GM12878 (cell line): ENCODE results near the gene FCN2. TPM values are rescaled to one million over a fixed set of nuclear protein-coding genes. Genes with fewer than 3 reads are reported as not detected.

ENCODE experiments used
- BCL3 ChIP-seq: IDR thresholded peaks from 2 replicates; pipeline ENCODE4 v1.6.1; 2011; ENCODE audit warnings: borderline replicate concordance, low read depth, mild to moderate bottlenecking, moderate library complexity, low read length; ENCODE audit not compliant: insufficient read depth, poor library complexity, severe bottlenecking
- JUNB ChIP-seq: IDR thresholded peaks from 2 replicates; pipeline ENCODE4 v1.6.1; 2016; ENCODE audit warnings: antibody characterized with exemption, mild to moderate bottlenecking
- JUND ChIP-seq: IDR thresholded peaks from 2 replicates; pipeline ENCODE4 v1.6.1; 2012; ENCODE audit warnings: low read depth, mild to moderate bottlenecking, low read length, improper control_type of control experiment, moderate library complexity
- MTA3 ChIP-seq: IDR thresholded peaks from 2 replicates; pipeline ENCODE4 v1.6.1; 2012; ENCODE audit warnings: low read length, inconsistent platforms, borderline replicate concordance
- NFYB ChIP-seq: IDR thresholded peaks from 2 replicates; pipeline ENCODE4 v1.6.1; 2011; ENCODE audit warnings: low read depth, mild to moderate bottlenecking, low read length, improper control_type of control experiment, moderate library complexity; ENCODE audit not compliant: insufficient read depth
- NKRF ChIP-seq: fragments of 450-650 bp; conservative IDR thresholded peaks from 2 replicates; pipeline ENCODE4 v1.6.1; 2017; ENCODE audit warnings: mild to moderate bottlenecking, moderate library complexity
- PRDM15 ChIP-seq: fragments of 450-650 bp; formaldehyde crosslinking; IDR thresholded peaks from 2 replicates; pipeline ENCODE4 v1.4.0; 2020; ENCODE audit warnings: mild to moderate bottlenecking, moderate library complexity
- RAD51 ChIP-seq: fragments of 450-650 bp; IDR thresholded peaks from 2 replicates; pipeline ENCODE4 v1.6.1; 2016; ENCODE audit warnings: moderate library complexity, mild to moderate bottlenecking, inconsistent platforms
- RELB ChIP-seq: fragments of 450-650 bp; IDR thresholded peaks from 2 replicates; pipeline ENCODE4 v1.6.1; 2017; ENCODE audit warnings: low read depth, mild to moderate bottlenecking, moderate library complexity
- RFX5 ChIP-seq: IDR thresholded peaks from 2 replicates; pipeline ENCODE4 v1.6.1; 2011; ENCODE audit warnings: low read depth, low read length, improper control_type of control experiment
- SMARCA5 ChIP-seq: fragments of 450-650 bp; IDR thresholded peaks from 2 replicates; pipeline ENCODE4 v1.6.1; 2017; ENCODE audit warnings: mild to moderate bottlenecking
- SRF ChIP-seq, 2 experiments: IDR thresholded peaks; 2 replicates each; pipeline ENCODE4 v1.6.1; 2011; ENCODE audit warnings: low read depth in 2 of 2, low read length in 2 of 2, mild to moderate bottlenecking in 1 of 2, moderate library complexity in 1 of 2
- STAT3 ChIP-seq: IDR thresholded peaks from 2 replicates; pipeline ENCODE4 v1.6.1; 2011; ENCODE audit warnings: low read depth, low read length, improper control_type of control experiment
- TBL1XR1 ChIP-seq: IDR thresholded peaks from 2 replicates; pipeline ENCODE4 v1.6.1; 2012; ENCODE audit warnings: low read depth, low read length, improper control_type of control experiment
- YBX1 ChIP-seq: fragments of 450-650 bp; IDR thresholded peaks from 2 replicates; pipeline ENCODE4 v1.6.1; 2016; ENCODE audit warnings: antibody characterized with exemption
- ZBTB40 ChIP-seq: fragments of 450-650 bp; IDR thresholded peaks from 2 replicates; pipeline ENCODE4 v1.6.1; 2016; ENCODE audit warnings: mild to moderate bottlenecking, moderate library complexity, borderline replicate concordance
- polyA plus RNA-seq, 11 experiments: library from polyadenylated mRNA; depleted of rRNA in 4 of 11; unstranded in 6 of 11; stranded (reverse) in 5 of 11; fragments of >200 nt; fragmentation: Nextera tagmentation in 4 of 11; fragmentation: Illumina TruSeq in 1 of 11; extraction: Ambion mirVana in 4 of 11; extraction: Trizol in 1 of 11; gene quantifications; 1 replicate in 1 of 11; 2 replicates in 10 of 11; pipeline versions ENCODE4 v1.2.1 to v1.2.3, GENCODE V29; 2011 to 2016; ENCODE audit warnings: inconsistent platforms in 2 of 11, missing spikeins in 2 of 11, low read depth in 1 of 11
- total RNA-seq, 4 experiments: library from RNA; depleted of rRNA in 3 of 4; stranded (reverse); fragments of >200 nt in 3 of 4; fragmentation: Illumina TruSeq in 1 of 4; extraction: Trizol in 1 of 4; gene quantifications; 2 replicates each; pipeline versions ENCODE4 v1.2.1 to v1.2.3, GENCODE V29; 2013 to 2021

FCN2 gene
- total and polyA plus RNA-seq, 10 of the 15 experiments (the other 5 are each of a cell fraction or from before 2014, with no cell fraction given), result not detected

GRCh38 chr9:134936346-134937163 lies 55.9 kb downstream of the FCN2 start (continued):
- TF ChIP-seq ZBTB40 (no peak), BCL3 (no peak), SMARCA5 (no peak), SRF (IDR thresholded peaks at IDR 0.05; ENCODE audit: low read depth in 2 of 2, low read length in 2 of 2) (no peak), TBL1XR1 (no peak), RELB (peak; percentile 97), YBX1 (no peak), STAT3 (no peak), JUNB (no peak), PRDM15 (CRISPR knock-in tag) (no peak), RFX5 (no peak), MTA3 (no peak; the same call in 1 of the 2 replicates), RAD51 (no peak), NFYB (0 out of 2 replicates have a peak, but pooled peaks have one; percentile 35), NKRF (no peak), JUND (no peak)
